NCI-H1694 treated with DMSO at 0.1 percent for 48 hours (cell line): Measurements from ENCODE around the gene SMYD1.

ENCODE experiments used
- DNase-seq: peaks from one replicate; lab custom pipeline; 2025; lab: John Stamatoyannopoulos, UW

The SMYD1 gene

GRCh38 chr2:88122141-88122884 is 54.7 kb downstream of the SMYD1 start:
- DNase-seq, result no peak

GRCh38 chr2:88123164-88123974 is 55.7 kb downstream of the SMYD1 start:
- DNase-seq, result no peak

GRCh38 chr2:88123975-88124917 is 56.6 kb downstream of the SMYD1 start:
- DNase-seq, result no peak

GRCh38 chr2:88125344-88125923 is 57.8 kb downstream of the SMYD1 start:
- DNase-seq, result no peak

DNA sequence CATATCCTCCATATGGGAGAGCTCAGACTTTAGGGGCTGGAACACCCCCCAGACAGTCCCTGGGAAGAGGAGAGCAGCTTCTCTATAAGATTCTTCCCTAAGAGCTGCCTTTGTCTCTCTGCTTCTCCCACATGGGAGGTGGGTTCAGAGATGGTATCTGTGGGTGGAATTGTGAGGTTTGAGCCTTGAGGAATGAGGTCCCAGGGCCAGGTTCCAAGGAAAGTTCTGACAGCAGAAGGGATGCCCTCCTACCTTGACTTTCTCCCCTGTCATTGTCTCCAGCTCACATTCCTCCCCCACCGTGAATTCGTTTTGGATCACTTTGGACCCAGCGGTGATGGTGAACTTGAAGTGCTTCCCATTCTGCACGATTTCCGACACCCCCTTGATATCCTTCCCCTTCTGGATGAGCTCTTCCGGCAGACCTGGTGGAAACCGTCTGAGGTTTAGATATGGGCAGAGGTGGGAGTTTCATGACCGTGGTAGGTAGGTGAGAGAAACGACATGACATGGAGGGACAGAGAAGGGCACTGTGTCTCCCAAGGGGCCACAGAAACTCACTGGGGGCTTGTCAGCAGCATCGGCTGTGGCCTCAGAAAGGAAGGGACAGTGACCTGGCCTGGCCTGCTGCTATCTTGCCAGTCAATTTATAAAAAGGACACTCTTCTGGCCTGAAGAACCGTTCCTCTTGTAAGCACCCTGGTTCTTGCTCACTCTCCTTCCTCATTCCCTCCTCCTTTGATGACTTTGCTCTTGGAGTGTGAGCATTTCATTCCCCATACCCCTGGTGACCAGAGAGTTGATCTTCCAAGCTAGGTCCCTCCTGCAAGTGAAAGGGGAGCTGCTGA is 58.5 kb downstream of the SMYD1 start:
- no peak for DNase-seq

DNA sequence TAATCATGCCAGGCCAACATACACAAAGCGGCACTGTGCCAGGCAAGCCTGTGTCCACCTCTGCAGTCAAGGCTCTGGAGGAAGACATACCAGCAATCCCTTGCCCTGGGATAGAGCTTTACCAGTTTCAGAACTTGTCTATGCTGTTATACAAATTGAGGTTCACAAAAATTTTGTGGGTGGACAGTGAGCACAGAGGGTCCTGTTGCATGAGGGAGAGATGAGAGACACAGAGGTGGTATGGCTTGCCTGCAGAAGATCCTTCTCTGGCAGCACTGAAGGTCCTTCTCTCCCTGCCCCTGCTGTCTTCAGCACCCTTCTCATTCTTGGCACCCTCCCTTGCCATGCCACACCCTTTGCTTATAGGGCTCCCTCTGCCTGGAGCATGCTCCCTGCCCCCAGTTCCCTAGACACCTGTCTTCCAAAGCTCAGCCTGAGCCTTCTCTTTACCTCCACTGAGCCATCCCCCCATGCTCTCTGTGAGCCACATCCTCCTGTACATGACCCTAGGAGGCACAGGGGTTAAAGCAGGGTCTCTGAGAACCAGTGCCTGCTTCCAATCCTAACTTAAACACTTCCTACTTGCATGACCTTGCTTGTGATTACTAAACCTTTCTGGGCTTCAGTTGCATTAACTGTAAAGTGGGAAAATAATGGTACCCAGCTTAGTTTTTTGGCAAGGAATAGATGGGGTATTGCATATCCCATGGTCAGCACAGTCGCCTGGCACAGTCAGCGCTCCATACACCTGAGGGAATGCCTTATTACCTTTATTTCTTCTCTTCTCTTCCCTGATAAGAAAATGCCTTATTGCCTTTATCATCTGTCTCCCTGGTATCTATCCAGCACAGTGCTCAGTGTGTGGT is 59.4 kb downstream of the SMYD1 start:
- DNase-seq, result no peak

- DNase-seq, result no peak
These were observed 59.9 kb downstream of the SMYD1 start for GRCh38 chr2:88127638-88127887.

GRCh38 chr2:88127888-88128653 is 60.4 kb downstream of the SMYD1 start, which contains the start of gene FABP1:
Gene FABP1, minus strand, starts transcription at chr2:88128062. Its CDS starts 45 bp downstream, at chr2:88128017.
- DNase-seq, result no peak

GRCh38 chr2:88128654-88129312 is 61.2 kb downstream of the SMYD1 start:
- DNase-seq, result no peak

DNA sequence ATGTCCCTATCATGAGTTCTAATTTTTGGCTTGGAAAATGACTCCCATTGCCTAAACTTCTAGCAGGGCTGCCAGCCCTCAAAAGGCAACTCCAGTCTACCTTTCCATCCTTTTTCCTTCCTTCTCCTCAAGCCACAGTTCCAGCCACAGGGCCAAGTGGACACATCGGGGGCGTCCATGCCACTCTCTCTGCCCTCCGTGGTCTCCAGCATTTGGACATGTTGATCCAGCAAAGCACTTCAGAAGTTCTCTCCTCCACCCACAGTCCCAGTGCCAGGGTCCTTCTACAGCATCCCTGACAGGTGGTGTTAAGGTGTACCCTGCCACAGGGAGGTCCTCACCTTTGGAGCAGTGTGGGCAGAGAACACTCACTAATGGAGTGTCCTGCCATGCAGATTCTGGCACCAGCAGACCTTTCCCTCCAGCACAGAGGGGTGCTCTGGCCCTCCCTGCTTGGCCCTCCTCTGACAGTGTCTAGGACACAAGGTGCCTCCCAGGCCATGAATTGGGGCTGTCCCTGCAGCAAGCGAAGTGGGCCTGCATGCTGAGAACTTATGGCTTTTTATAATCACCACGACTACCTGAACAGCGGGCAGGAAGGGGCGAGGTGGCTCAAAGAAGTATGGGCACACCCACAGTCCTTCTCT is 61.8 kb downstream of the SMYD1 start:
- no peak for DNase-seq

DNA sequence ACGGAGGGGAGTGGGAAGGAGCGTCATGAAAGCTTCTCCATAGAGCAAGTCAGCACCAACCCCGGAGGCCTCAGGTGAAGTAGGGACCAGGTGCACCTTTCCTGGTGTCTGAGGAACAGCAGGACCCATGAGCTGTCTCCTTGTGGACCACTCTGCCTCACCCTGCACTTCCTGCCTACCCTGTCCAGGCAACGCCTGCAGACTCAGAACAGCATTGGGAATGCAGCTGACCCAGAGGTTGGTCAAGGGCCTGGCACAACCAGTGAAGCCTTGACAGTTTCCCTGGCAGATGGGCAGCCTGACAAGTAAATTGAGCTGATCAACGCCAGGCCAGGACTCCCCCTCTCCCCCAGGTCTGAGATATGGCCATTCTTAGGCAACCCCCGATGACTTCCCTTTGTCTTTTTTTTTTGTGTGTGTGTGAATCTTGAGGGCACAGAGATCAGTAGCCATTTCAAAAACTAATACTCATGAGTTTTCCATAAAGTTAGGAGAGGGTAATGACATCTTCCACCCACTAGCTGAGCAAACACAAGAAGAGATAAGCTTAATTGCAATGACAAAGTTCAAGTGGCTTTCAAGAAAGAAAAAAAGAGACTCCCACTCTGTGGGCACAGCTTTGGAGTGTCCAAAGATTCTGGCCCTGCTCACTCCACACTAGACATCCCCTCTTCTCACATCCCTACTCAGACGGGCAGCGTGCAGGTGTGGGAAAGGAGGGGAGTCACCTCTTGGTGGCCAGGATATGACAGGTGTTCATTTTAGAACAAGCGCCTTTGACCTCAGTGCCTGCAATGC is 63.8 kb downstream of the SMYD1 start:
- no peak for DNase-seq

DNA sequence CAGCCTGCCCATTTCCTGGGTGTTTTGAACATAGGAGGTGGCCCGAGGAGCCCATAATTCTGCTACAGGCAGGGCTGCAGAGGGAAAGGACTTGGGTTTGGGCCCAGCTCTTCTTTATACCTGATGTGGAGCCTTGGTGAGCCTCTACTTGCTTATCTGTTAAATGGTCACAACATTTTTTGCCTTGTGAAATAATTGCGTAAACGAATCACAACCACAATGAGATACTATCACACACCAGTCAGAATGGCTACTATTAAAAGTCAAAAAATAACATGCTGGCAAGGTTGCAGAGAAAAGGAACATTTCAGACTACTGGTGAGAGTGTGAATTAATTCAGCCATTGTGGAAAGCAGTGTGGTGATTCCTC is 64.4 kb downstream of the SMYD1 start:
- DNase-seq, result no peak

- no peak for DNase-seq
These were observed 66.2 kb downstream of the SMYD1 start for GRCh38 chr2:88133875-88134274.

GRCh38 chr2:88136817-88137216 is 69.2 kb downstream of the SMYD1 start:
- DNase-seq, result no peak

- no peak for DNase-seq
These were observed 70.2 kb downstream of the SMYD1 start for GRCh38 chr2:88137833-88138232.

DNA sequence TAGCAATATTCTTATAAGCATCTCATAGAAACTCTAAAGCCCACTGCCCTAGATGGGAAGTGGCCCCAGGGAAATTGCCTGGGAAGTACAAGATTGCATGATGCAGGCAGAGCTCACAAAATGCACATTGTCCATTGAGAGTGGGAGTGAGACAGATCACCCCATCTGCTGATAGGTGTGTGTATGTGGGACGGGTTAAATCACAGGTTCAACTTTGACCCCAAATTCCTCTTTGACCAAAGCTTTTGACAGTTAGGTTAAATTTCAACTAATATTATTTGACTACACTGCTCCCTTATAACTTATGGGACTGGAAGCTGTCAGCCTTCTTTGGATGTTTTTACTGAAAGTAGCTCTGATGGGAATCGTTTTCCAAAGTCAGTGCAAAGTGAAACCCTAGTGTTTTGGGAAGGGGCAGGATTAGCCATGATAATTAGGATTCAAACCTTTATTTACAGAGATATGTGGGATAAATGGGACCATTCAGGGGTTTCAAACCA is 71.6 kb downstream of the SMYD1 start:
- DNase-seq, result no peak

GRCh38 chr2:88139804-88140203 is 72.2 kb downstream of the SMYD1 start:
- no peak for DNase-seq
